Hematopoietic multipotent progenitor cell (in vitro differentiated cells): ENCODE data around the gene ZNF416. TPM values are rescaled to one million over a fixed set of nuclear protein-coding genes. Genes with fewer than 3 reads are reported as not detected.

Source experiments
- DNase-seq, 3 donors: peaks; one replicate each; pipeline ENCODE4 v3.0.0-alpha.2; 2011 to 2015; ENCODE audit warnings: low read depth in 2 of 3, low spot score in 2 of 3
- total RNA-seq: library from RNA; depleted of rRNA; stranded (reverse); fragments of >200 nt; gene quantifications from one replicate; pipeline ENCODE4 v1.2.3, GENCODE V29; 2012

The ZNF416 gene
- total RNA-seq, 1 donor, result 4.6 TPM

- peak; percentile 60 to 90 (median 85) for DNase-seq
Observed at GRCh38 chr19:57559404-57560025, 19.2 kb downstream of the ZNF416 start, which contains the start of gene ZNF550. ZNF550 (minus strand) TSS chr19:57559863; CDS start chr19:57559682, 181 bp downstream.

- peak in 2 of 3 donors; percentile 15 to 26 for DNase-seq
Observed at GRCh38 chr19:57559008-57559403, 19.7 kb downstream of the ZNF416 start.

GRCh38 chr19:57558525-57558924, 20.2 kb downstream of the ZNF416 start:
- peak in 1 of 3 donors; percentile 14 for DNase-seq

- no peak for DNase-seq
Observed at GRCh38 chr19:57557659-57558058, 21.1 kb downstream of the ZNF416 start.

- DNase-seq, result no peak
Observed at GRCh38 chr19:57552432-57552831, 26.3 kb downstream of the ZNF416 start.

- DNase-seq, result no peak
Observed at GRCh38 chr19:57546513-57546912, 32.2 kb downstream of the ZNF416 start.

GRCh38 chr19:57537953-57538547, 40.7 kb downstream of the ZNF416 start:
- DNase-seq, result peak in 1 of 3 donors; percentile 16

GRCh38 chr19:57527136-57527881, 51.4 kb downstream of the ZNF416 start, which contains the start of gene ZNF549:
ZNF549 (plus strand) TSS chr19:57527356; CDS start chr19:57527574, 218 bp downstream.
- DNase-seq, result peak; percentile 65 to 94 (median 93)

Other genes starting within 250 kb of the ZNF416 start
- 7.0 TPM for gene ZNF304, start 227.6 kb downstream of the ZNF416 start, total RNA-seq
- 21.0 TPM for gene TRAPPC2B, start 215.4 kb downstream of the ZNF416 start, total RNA-seq
- 1.6 TPM for gene ZNF547, start 215.4 kb downstream of the ZNF416 start, total RNA-seq
- 40.7 TPM for gene ZNF548, start 189.1 kb downstream of the ZNF416 start, total RNA-seq
- 17.2 TPM for gene ZNF17, start 167.8 kb downstream of the ZNF416 start, total RNA-seq
- 10.8 TPM for gene ZNF749, start 143.6 kb downstream of the ZNF416 start, total RNA-seq
- gene VN1R1, start 121.8 kb downstream of the ZNF416 start, total RNA-seq, result 1.3 TPM
- gene ZNF772, start 101.3 kb downstream of the ZNF416 start, total RNA-seq, result 29.9 TPM
- gene ZNF419, start 91.2 kb downstream of the ZNF416 start, total RNA-seq, result 18.6 TPM
- gene ZNF773, start 79.0 kb downstream of the ZNF416 start, total RNA-seq, result 21.5 TPM
- 5.4 TPM for gene ZNF549, start 51.6 kb downstream of the ZNF416 start, total RNA-seq
- 14.3 TPM for gene ZNF550, start 19.0 kb downstream of the ZNF416 start, total RNA-seq
- 24.2 TPM for gene ZIK1, start 5.2 kb upstream of the ZNF416 start, total RNA-seq
- gene ZNF530, start 21.0 kb upstream of the ZNF416 start, total RNA-seq, result 5.1 TPM
- gene ZNF134, start 35.3 kb upstream of the ZNF416 start, total RNA-seq, result 48.2 TPM
- gene ZNF211, start 54.3 kb upstream of the ZNF416 start, total RNA-seq, result 14.5 TPM
- not detected for gene ZSCAN4, start 90.0 kb upstream of the ZNF416 start, total RNA-seq
- 22.6 TPM for gene ZNF551, start 103.1 kb upstream of the ZNF416 start, total RNA-seq
- 15.1 TPM for gene ZNF154, start 130.3 kb upstream of the ZNF416 start, total RNA-seq
- gene ZNF671, start 148.7 kb upstream of the ZNF416 start, total RNA-seq, result 19.7 TPM
- gene ZNF776, start 167.9 kb upstream of the ZNF416 start, total RNA-seq, result 33.7 TPM
- gene ZNF586, start 190.8 kb upstream of the ZNF416 start, total RNA-seq, result 32.6 TPM
- 8.9 TPM for gene ZNF552, start 236.0 kb upstream of the ZNF416 start, total RNA-seq